CD4-positive, CD25-positive, alpha-beta regulatory T cell (primary cell): ENCODE results near the gene IPO4. TPM values are rescaled to one million over a fixed set of nuclear protein-coding genes. Genes with fewer than 3 reads are reported as not detected.

Experiments used
- ATAC-seq, 2 donors: fragments of 150-1000 bp; cut with Tn5 transposase; one replicate each; pipeline ENCODE4 v1.10.0; 2021; ENCODE audit warnings: low read depth in 2 of 2, moderate number of reproducible peaks in 2 of 2, moderate library complexity in 1 of 2
- DNase-seq, 3 donors: peaks; one replicate each; pipeline versions ENCODE4 v3.0.0 to v3.0.0-alpha.2; 2012 to 2022; ENCODE audit warnings: mixed read lengths in 1 of 3
- H3K27ac ChIP-seq: one replicate; pipeline ENCODE4 v1.7.0; 2013; ENCODE audit warnings: mild to moderate bottlenecking, low read length; ENCODE audit not compliant: insufficient read depth, poor library complexity, severe bottlenecking
- H3K27me3 ChIP-seq: one replicate; pipeline ENCODE4 v1.7.0; 2013; ENCODE audit warnings: low read length; ENCODE audit not compliant: control insufficient read depth, insufficient read depth
- H3K36me3 ChIP-seq: one replicate; pipeline ENCODE4 v1.7.0; 2013; ENCODE audit warnings: mild to moderate bottlenecking, low read length, moderate library complexity; ENCODE audit not compliant: control insufficient read depth, insufficient read depth
- H3K4me1 ChIP-seq: 2 replicates; pipeline ENCODE4 v1.7.0; 2013; ENCODE audit warnings: mild to moderate bottlenecking, low read length; ENCODE audit not compliant: insufficient read depth, control insufficient read depth, poor library complexity, severe bottlenecking
- H3K4me3 ChIP-seq: one replicate; pipeline ENCODE4 v1.7.0; 2013; ENCODE audit warnings: low read depth, mild to moderate bottlenecking, low read length, moderate library complexity
- H3K9me3 ChIP-seq, 2 experiments: 1 replicate in 1 of 2; 2 replicates in 1 of 2; pipeline ENCODE4 v1.7.0; 2013; ENCODE audit warnings: low read length in 2 of 2, mild to moderate bottlenecking in 1 of 2, moderate library complexity in 1 of 2; ENCODE audit not compliant: control insufficient read depth in 2 of 2
- H3K27ac Mint-ChIP-seq, 3 donors: one replicate each; pipeline ENCODE4 v1.8.0; 2020 to 2022; ENCODE audit warnings: mild to moderate bottlenecking in 3 of 3, mixed read lengths in 3 of 3, moderate library complexity in 2 of 3
- H3K27me3 Mint-ChIP-seq: one replicate; pipeline ENCODE4 v1.8.0; 2022; ENCODE audit warnings: mild to moderate bottlenecking, mixed read lengths
- H3K36me3 Mint-ChIP-seq: one replicate; pipeline ENCODE4 v1.8.0; 2020; ENCODE audit warnings: mixed read lengths
- H3K4me1 Mint-ChIP-seq, 4 donors: one replicate each; pipeline ENCODE4 v1.8.0; 2020 to 2022; ENCODE audit warnings: mixed read lengths in 4 of 4, mild to moderate bottlenecking in 1 of 4
- H3K4me3 Mint-ChIP-seq, 4 donors: one replicate each; pipeline ENCODE4 v1.8.0; 2020 to 2022; ENCODE audit warnings: mild to moderate bottlenecking in 4 of 4, mixed read lengths in 4 of 4, moderate library complexity in 3 of 4
- H3K9me3 Mint-ChIP-seq, 7 donors: one replicate each; pipeline ENCODE4 v1.8.0; 2020 to 2022; ENCODE audit warnings: mixed read lengths in 7 of 7, mild to moderate bottlenecking in 3 of 7, moderate library complexity in 2 of 7
- polyA plus RNA-seq, 4 donors: library from polyadenylated mRNA; unstranded; fragments of 300-500 nt; fragmentation: Illumina TruSeq; gene quantifications; one replicate each; pipeline ENCODE4 v1.2.3, GENCODE V29; 2021
- total RNA-seq: library from RNA; stranded (reverse); gene quantifications from one replicate; pipeline ENCODE4 v1.2.3, GENCODE V29; 2022

IPO4 gene
- total and polyA plus RNA-seq, 5 donors from 2014 or later: 13.0 to 33.7 (median 14.4) TPM

GRCh38 chr14:24177041-24177825 is 11.4 kb downstream of the IPO4 start:
- H3K4me3 ChIP-seq: no peak overlapping the region
- ATAC-seq (no peak), DNase-seq (no peak)
- no peaks in the 10 kb centered on the region for H3K27me3 ChIP-seq
- Mint-ChIP-seq H3K36me3 (peaks cover 17% of the 10 kb centered on the region), H3K4me1 (peaks cover 0 to 27% (median 9%) of the 10 kb centered on the region in 4 donors), H3K4me3 (no peak overlapping the region), H3K27me3 (no peaks in the 10 kb centered on the region), H3K9me3 (no peaks in the 10 kb centered on the region), H3K27ac (peak overlapping the region in 2 of 3 donors; percentile 48 to 51)
- no peak overlapping the region for H3K27ac ChIP-seq
- H3K36me3 ChIP-seq: peaks cover 40% of the 10 kb centered on the region
- H3K4me1 ChIP-seq: no peaks in the 10 kb centered on the region
- no peaks in the 10 kb centered on the region for H3K9me3 ChIP-seq

DNA sequence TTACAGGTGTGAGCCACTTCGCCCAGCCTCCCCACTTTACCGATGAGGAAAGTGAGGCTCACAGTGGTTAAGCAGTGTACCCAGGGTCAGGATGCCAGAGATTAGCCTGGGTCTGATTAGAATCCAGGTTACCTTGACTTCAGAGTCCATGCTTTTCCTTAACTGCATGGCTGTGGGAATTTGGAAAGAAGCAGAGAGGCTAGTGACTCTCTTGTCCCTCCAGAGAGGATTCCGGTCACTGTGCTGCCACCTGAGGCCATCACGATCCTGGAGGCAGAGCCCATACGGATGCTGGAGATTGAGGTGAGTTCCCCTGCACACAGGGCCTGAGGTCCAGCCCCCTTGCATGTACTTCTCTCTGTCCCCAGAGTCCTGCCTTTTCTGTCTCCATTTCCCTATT is 12.0 kb downstream of the IPO4 start:
- H3K27ac ChIP-seq: no peak overlapping the region
- H3K27me3 ChIP-seq: no peaks in the 10 kb centered on the region
- H3K4me3 ChIP-seq: no peak overlapping the region
- peaks cover 2% of the 10 kb centered on the region for H3K27me3 Mint-ChIP-seq
- no peak for ATAC-seq
- peaks cover 40% of the 10 kb centered on the region for H3K36me3 ChIP-seq
- H3K9me3 ChIP-seq: no peaks in the 10 kb centered on the region
- peaks cover 6% of the 10 kb centered on the region for H3K4me1 ChIP-seq
- no peaks in the 10 kb centered on the region for H3K9me3 Mint-ChIP-seq
- no peak for DNase-seq
- H3K4me3 Mint-ChIP-seq: no peak overlapping the region
- H3K4me1 Mint-ChIP-seq: peaks cover 0 to 32% (median 9%) of the 10 kb centered on the region in 4 donors
- H3K27ac Mint-ChIP-seq: no peak overlapping the region
- H3K36me3 Mint-ChIP-seq: peaks cover 17% of the 10 kb centered on the region

DNA sequence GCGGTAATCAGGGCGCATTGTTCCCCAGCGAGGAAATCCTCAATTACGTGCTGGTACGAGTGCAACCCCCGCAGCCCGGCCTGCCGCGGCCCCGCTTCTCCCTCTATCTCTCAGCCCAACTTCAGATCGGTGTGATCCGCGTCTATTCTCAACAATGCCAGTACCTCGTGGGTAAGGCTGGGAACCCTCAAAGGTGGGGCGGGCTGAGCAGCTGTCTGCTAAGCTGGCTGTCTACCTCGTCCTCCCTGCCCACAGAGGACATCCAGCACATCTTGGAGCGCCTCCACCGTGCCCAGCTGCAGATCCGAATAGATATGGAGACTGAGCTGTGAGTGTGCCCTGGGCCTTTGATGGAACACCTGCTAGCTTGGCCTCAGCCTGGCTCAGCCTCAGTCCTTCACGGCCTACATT is 15.7 kb downstream of the IPO4 start:
- peak in 1 of 3 donors; percentile 23 for DNase-seq

DNA sequence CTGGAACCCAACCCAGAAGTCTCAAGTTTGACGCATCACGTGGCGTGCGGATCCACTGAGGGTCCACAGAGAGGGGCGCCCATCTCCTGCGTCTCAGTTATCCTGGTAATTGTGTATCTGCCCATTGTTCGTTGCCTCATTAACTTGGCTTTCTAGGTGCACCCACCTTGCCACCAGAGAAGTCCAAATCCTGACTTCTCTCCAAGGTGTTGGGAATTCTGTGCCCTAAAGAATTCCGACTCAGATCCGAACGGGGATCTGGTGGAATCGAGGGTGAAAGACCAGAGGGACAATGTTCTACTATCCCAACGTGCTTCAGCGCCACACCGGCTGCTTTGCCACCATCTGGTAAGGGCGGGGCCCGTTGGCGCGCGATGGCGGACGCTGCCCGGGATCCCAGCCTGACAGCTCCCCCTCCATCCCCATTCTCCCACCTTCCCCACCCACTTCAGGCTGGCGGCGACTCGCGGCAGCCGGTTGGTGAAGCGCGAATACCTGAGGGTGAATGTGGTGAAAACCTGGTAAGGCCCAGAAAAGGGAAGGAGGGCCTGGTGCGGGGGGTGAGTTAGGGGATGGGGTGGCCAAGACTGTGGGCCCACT is 16.3 kb downstream of the IPO4 start:
- Histone ChIP-seq H3K4me3 (peak overlapping the region; percentile 26), H3K27ac (peak overlapping the region; percentile 65), H3K9me3 (no peaks in the 10 kb centered on the region), H3K4me1 (peaks cover 16% of the 10 kb centered on the region), H3K27me3 (no peaks in the 10 kb centered on the region), H3K36me3 (peaks cover 22% of the 10 kb centered on the region)
- Mint-ChIP-seq H3K36me3 (peaks cover 22% of the 10 kb centered on the region), H3K4me3 (peak overlapping the region; percentile 54 to 93 (median 87)), H3K27ac (peak overlapping the region; percentile 69 to 91 (median 76)), H3K9me3 (peaks cover 0 to 2% (median 0%) of the 10 kb centered on the region in 7 donors), H3K4me1 (peaks cover 0 to 51% (median 27%) of the 10 kb centered on the region in 4 donors), H3K27me3 (peaks cover 5% of the 10 kb centered on the region)
- ATAC-seq (no peak), DNase-seq (no peak)

More for the DNA sequence above, 15.7 kb downstream of the IPO4 start:
- peaks cover 20% of the 10 kb centered on the region for H3K36me3 ChIP-seq
- H3K4me1 ChIP-seq: peaks cover 16% of the 10 kb centered on the region
- Mint-ChIP-seq H3K4me1 (peaks cover 0 to 47% (median 25%) of the 10 kb centered on the region in 4 donors), H3K27me3 (peaks cover 5% of the 10 kb centered on the region), H3K36me3 (peaks cover 18% of the 10 kb centered on the region), H3K27ac (peak overlapping the region in 2 of 3 donors; percentile 56 to 76), H3K9me3 (peaks cover 0 to 2% (median 0%) of the 10 kb centered on the region in 7 donors), H3K4me3 (peak overlapping the region; percentile 41 to 82 (median 54))
- no peaks in the 10 kb centered on the region for H3K27me3 ChIP-seq
- no peaks in the 10 kb centered on the region for H3K9me3 ChIP-seq
- ATAC-seq: no peak
- no peak overlapping the region for H3K27ac ChIP-seq
- no peak overlapping the region for H3K4me3 ChIP-seq

- Histone ChIP-seq H3K4me3 (peak within 1 kb of the TSS; percentile 26), H3K4me1 (peaks cover 16% of the 10 kb centered on the region), H3K27me3 (no peaks in the 10 kb centered on the region), H3K36me3 (peaks cover 18% of the 10 kb centered on the region), H3K27ac (peak within 1 kb of the TSS; percentile 65), H3K9me3 (no peaks in the 10 kb centered on the region)
- peaks cover 1 to 51% (median 30%) of the 10 kb centered on the region in 4 donors for H3K4me1 Mint-ChIP-seq
- H3K27ac Mint-ChIP-seq: peak within 1 kb of the TSS; percentile 76 to 91 (median 87)
- ATAC-seq: peak; percentile 74 to 82
- peaks cover 5% of the 10 kb centered on the region for H3K27me3 Mint-ChIP-seq
- peak within 1 kb of the TSS; percentile 83 to 96 (median 92) for H3K4me3 Mint-ChIP-seq
- peaks cover 0 to 2% (median 0%) of the 10 kb centered on the region in 7 donors for H3K9me3 Mint-ChIP-seq
- peak; percentile 72 to 84 (median 74) for DNase-seq
- H3K36me3 Mint-ChIP-seq: peaks cover 27% of the 10 kb centered on the region
Observed at GRCh38 chr14:24171422-24172260, 17.0 kb downstream of the IPO4 start, which contains the start of gene REC8. Gene REC8 (plus strand): TSS chr14:24172080. CDS start chr14:24172553, 473 bp downstream.

DNA sequence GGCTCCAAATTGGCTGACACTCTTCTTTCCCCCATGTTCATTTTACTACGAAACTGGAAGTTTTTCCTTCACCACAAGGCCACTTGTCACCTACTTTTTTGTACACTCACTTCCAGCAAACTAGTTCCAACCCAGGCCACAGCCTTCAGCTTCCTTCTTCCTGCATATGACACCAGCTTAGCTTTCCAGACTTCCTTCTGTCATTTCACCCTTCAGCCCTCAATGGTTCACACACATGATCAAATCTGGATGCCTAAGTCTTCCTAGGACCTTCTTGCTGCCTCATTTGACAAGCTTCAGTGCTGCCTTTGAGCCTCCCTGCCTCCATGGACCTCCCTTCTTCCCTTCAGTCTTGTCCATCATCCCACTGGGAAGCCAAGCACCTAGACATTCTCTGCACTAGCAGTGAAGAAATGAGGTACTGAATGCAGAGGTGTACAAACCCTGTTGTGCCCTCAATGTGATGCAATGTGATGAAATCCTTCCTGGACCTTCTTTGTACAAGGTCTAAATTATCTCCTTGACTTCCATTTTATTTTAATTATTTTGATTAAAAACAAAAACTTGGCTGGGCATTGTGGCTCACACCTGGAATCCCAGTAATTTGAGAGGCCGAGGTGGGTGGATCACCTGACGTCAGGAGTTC is 21.0 kb downstream of the IPO4 start:
- DNase-seq: no peak
- Mint-ChIP-seq H3K4me1 (peaks cover 7 to 68% (median 41%) of the 10 kb centered on the region in 4 donors), H3K27ac (peak overlapping the region in 1 of 3 donors; percentile 64), H3K9me3 (peaks cover 0 to 2% (median 0%) of the 10 kb centered on the region in 7 donors), H3K36me3 (peaks cover 40% of the 10 kb centered on the region), H3K27me3 (peaks cover 5% of the 10 kb centered on the region), H3K4me3 (peak overlapping the region in 1 of 4 donors; percentile 69)
- H3K36me3 ChIP-seq: peaks cover 54% of the 10 kb centered on the region
- H3K9me3 ChIP-seq: no peaks in the 10 kb centered on the region
- ATAC-seq: no peak
- H3K27me3 ChIP-seq: no peaks in the 10 kb centered on the region
- no peak overlapping the region for H3K4me3 ChIP-seq
- peaks cover 44% of the 10 kb centered on the region for H3K4me1 ChIP-seq
- H3K27ac ChIP-seq: no peak overlapping the region

DNA sequence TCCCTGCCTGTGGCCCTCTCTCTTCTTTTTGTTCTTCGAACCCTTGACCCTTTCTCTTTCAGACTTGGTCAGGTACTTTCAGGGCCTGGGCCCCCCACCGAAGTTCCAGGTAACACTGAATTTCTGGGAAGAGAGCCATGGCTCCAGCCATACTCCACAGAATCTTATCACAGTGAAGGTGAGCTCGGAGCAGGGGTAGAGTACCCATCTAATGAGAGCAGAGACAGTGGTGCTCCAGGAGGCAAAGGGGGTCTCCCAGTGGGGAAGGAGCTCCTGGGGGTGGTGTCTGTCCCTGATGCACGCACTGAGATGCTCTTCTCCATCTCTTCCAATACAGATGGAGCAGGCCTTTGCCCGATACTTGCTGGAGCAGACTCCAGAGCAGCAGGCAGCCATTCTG is 22.8 kb downstream of the IPO4 start:
- Histone ChIP-seq H3K36me3 (peaks cover 54% of the 10 kb centered on the region), H3K27ac (no peak overlapping the region)

More for the DNA sequence above, 22.8 kb downstream of the IPO4 start:
- ATAC-seq (no peak), DNase-seq (no peak)
- H3K36me3 Mint-ChIP-seq: peaks cover 55% of the 10 kb centered on the region
- H3K9me3 ChIP-seq: no peaks in the 10 kb centered on the region
- H3K27ac Mint-ChIP-seq: no peak overlapping the region
- H3K4me1 ChIP-seq: peaks cover 43% of the 10 kb centered on the region
- H3K27me3 ChIP-seq: no peaks in the 10 kb centered on the region
- H3K4me3 Mint-ChIP-seq: peak overlapping the region in 1 of 4 donors; percentile 28
- H3K27me3 Mint-ChIP-seq: no peaks in the 10 kb centered on the region
- H3K4me1 Mint-ChIP-seq: peaks cover 7 to 70% (median 42%) of the 10 kb centered on the region in 4 donors
- no peak overlapping the region for H3K4me3 ChIP-seq
- H3K9me3 Mint-ChIP-seq: peaks cover 0 to under 1% (median 0%) of the 10 kb centered on the region in 7 donors
